Dedifferentiated amniotic fluid mesenchymal stem cell (primary cell): ENCODE data around the gene SLC43A1.
"Not testable (repeated sequence)": the region's sequence is repeated elsewhere in the genome, so short reads cannot be mapped to it uniquely, and the experiment has no call there.

Experiments
- DNase-seq: peaks from one replicate; pipeline ENCODE4 v3.0.0-alpha.2; 2016; ENCODE audit errors: extremely low spot score

SLC43A1 gene

DNA sequence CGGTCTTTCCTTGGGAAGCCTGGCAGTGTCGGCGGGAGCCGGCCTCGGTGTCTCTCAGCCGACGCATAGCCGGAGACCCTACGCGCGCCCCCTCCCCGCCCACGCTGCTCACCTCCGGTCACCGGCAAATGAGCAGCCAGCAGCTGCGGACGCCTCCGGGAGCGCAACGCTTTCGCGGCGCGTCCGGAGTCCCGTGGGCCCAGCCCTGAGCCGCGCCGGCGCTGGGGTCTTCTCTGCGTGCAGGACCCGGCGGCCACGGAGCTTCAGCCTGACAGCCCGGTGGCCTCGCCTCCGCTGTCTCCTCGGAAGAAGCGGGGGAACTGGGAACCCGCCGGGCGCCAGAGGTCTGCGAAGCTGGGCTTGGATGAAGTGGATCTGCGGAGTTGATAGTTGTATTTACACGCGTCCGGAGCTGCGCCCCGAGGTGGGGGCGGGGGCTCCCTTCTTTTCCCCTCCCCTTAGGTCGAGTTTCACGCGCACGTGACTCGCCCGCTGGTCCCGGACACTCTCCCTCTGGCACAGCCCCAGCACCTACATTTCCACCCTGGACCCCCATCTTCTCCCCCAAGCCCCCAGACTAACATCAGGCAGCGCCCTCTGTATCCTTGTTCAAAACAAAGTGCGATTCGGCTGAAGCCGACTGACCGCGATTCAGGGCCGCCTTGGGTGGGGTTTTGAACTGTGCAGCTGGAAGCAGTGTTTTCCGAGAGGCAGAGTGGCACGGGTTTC lies at the start of gene SLC43A1:
Gene SLC43A1, minus strand, starts transcription at position 371 of the 729 bp plus-strand sequence. CDS start 1,591 bp downstream, outside the sequence.
- DNase-seq, result no peak

GRCh38 chr11:57562596-57562995 lies 47.1 kb upstream of the SLC43A1 start:
- DNase-seq, result no peak

- no peak for DNase-seq
These were observed 44.6 kb upstream of the SLC43A1 start for GRCh38 chr11:57560146-57560545.

DNA sequence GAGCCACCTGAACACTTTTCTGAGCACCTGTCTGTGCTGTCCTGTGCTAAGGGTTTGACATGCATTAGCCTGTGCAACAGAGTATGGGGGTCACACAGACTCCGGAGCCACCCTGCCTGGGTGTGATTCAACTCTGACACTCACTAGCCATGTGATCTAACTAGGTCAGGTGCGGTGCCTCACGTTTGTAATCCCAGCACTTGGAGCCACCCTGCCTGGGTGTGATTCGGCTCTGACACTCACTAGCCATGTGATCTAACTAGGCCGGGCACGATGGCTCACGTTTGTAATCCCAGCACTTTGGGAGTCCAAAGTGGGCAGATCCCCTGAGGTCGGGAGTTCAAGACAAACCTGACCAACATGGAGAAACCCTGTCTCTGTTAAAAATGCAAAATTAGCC lies 40.5 kb upstream of the SLC43A1 start:
- DNase-seq, result no peak

DNA sequence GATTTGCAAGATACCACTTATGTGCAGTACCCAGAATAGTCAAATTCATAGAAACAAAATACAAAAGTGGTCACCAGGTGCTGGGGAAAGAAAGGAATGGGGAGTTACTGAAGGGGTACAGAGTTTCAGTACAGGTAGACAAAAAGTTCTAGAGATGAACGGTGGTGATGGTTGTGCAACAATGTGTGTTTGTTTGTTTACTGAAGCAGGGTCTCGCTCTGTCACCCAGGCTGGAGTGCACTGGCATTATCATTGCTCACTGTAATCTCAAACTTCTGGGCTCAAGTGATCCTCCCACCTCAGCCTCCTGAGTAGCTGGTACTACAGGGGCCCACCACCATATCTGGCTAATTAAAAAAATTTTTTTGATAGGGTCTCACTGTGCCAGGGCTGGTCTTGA lies 39.9 kb upstream of the SLC43A1 start:
- no peak for DNase-seq

DNA sequence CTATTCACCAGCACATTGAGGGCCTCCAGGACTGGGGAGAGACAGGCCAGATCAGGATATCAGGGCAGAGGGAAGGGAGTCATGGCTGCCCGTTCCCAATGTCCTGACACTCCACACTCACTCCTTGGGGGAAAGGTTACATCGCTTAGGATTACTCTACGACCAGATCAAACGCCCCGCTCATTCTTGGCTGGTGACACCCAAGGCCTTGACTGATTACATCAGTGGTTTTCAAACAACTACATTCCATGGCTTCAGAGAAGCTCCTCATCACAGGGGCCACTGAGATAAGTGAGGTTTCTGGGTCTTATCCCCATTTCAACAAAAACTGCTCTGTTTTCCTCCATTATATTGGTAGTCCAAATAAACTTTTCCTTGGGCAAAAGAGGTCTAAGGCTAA lies 37.0 kb upstream of the SLC43A1 start:
- DNase-seq, result no peak

DNA sequence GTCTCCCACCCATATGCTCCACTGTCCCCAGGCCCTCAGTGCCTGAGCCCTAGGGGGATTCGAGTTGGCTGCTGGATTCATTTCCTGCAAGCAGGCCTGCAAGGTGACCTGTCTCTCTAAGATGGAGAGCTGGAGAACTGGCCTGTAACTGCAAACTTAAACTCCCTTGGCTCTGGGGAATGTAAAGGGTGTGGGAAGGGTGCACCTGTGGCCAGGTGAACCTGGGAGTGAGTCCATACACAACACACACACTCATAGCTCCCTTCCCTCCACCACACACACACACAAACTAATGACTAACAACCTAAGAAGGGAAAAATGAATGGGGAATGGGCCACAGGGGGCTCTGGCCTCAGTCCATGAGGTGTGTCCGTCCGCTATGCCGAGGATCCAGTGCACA lies 36.4 kb upstream of the SLC43A1 start:
- no peak for DNase-seq

- no peak for DNase-seq
These were observed 34.5 kb upstream of the SLC43A1 start for GRCh38 chr11:57549983-57550382.

DNA sequence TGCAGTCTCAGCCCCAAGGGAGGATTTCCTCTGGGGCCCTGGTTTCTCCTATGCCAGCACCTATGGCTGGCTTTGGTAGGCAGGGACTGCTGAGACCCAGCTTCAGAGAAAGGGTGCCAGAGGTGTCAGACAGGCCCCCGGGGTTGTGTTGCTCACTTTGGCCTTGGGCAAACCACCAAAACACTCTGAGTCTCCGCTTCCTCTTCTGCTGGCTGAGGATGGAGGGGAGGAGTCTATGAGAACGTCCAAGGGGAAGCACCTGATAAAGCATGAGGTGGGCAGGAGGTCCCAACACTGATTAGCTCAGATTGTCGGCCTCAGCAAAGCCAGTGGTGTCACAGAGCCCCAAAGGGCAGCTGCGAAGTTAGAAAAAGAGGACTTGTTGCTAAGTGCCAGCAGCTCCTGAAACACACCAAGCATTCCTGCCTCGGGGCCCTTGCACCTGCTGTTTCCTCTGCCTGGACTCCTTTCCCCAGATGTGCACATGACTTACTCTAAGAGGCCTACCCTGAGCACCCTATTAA lies 32.4 kb upstream of the SLC43A1 start:
- no peak for DNase-seq

- DNase-seq, result no peak
These were observed 31.5 kb upstream of the SLC43A1 start for GRCh38 chr11:57546869-57547475.

DNA sequence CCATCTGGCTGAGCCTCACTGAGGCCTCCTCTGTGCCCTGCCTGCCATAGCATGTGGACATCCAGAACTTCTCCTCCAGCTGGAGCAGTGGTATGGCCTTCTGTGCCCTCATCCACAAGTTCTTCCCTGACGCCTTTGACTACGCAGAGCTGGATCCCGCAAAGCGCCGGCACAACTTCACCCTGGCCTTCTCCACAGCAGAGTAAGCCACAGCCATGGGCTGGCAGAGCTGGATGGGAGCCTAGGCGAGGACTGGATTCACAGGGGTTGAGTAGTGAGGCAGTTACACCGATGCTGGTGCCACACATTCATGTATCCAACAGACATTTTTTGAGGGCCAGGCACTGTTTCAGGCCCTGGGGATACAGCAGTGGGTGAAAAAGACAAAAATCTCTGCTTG lies 30.9 kb upstream of the SLC43A1 start:
- DNase-seq, result no peak

DNA sequence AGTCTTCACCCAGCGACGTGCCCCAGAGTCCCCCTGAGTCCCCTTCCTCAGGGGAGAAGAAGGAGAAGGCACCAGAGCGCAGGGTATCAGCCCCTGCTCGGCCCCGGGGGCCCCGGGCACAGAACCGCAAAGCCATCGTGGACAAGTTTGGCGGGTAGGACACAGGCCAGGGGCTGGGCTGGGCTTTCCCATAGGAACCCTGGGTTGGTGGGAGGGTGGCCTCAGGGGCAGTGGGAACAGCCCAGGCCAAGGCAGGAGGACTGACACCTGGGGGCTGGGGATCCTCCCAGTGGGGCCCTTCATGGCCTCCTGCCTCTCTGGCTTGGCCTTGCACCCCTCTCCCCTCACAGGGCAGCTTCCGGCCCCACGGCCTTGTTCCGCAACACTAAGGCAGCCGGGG lies 30.4 kb upstream of the SLC43A1 start:
- DNase-seq, result no peak

DNA sequence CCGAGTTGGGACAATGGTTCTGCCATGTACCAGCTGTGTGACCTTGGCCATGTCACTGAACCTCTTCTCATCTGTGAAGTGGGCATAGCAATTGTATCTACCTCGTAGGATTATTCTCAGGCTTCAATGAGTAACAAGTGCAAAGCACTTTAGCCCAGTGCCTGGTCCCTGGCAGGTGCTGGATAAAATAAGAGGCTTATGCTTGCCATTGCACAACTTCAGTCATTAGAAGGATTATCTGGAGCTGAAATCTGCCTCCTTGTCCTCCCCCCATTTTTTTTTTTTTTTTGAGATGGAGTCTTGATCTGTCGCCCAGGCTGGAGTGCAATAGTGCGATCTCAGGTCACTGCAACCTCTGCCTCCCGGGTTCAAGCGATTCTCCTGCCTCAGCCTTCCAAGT lies 29.1 kb upstream of the SLC43A1 start:
- no peak for DNase-seq

DNA sequence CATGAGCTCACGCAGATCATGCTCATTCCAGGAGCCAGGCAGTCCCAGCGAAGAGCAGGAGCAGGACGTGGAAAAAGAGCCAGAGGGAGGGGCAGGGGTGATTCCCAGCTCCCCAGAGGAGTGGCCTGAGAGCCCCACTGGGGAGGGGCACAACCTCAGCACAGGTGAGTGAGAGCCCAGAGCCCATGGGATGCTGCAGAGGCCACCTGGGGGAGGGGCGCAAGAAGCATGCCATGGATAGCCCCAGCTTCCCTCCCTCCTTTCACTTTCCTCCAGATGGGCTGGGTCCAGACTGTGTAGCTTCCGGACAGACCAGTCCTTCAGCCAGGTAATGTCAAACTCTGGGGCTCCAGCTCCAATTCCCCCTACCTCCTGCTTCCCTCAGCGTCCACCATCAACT lies 28.1 kb upstream of the SLC43A1 start:
- no peak for DNase-seq

- no peak for DNase-seq
These were observed 27.1 kb upstream of the SLC43A1 start for GRCh38 chr11:57542582-57542981.

DNA sequence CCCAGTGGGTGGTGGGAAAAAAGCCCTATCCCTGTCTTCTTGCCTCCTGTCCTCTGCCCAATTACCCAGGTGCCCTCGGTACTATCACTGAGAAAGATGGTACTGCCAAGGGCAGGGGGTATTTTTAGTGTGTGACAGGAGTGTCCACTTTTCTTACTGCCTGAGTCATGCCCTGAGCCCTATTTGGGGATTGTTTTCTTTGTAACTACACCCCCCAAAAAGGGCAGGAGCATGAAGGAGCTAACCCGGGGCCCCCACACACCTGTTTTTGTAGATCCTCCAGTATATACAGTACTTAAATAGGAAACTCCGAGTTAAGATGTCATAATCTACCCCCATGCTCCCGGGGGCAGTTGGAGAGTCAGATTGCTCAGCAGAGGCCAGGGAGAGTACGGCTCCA lies 25.7 kb upstream of the SLC43A1 start:
- no peak for DNase-seq

DNA sequence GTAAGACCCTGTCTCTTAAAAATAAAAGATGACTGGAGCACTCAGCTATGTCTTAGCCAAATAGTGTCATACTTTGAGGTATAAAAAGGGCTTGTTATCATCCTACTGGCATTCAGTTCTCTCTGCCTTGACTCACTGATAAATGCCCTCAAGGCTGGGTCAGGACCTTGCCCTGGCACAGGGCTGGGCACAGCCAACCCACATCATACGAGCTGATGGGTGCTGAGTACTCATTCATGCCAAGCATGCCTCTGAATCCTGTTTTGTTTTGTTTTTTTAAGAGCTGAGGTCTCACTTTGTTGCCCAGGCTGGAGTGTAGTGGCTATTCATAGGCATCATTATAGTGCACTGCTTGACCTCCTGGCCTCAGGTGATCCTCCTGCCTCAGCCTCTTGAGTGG lies 23.8 kb upstream of the SLC43A1 start:
- DNase-seq, result no peak

GRCh38 chr11:57536947-57537619 lies 21.6 kb upstream of the SLC43A1 start, which contains the start of gene SMTNL1:
SMTNL1 (plus strand) TSS chr11:57537595; CDS start chr11:57542643, 5,048 bp downstream.
- no peak for DNase-seq

- not testable (repeated sequence) for DNase-seq
These were observed 18.9 kb upstream of the SLC43A1 start for GRCh38 chr11:57534449-57534848.

DNA sequence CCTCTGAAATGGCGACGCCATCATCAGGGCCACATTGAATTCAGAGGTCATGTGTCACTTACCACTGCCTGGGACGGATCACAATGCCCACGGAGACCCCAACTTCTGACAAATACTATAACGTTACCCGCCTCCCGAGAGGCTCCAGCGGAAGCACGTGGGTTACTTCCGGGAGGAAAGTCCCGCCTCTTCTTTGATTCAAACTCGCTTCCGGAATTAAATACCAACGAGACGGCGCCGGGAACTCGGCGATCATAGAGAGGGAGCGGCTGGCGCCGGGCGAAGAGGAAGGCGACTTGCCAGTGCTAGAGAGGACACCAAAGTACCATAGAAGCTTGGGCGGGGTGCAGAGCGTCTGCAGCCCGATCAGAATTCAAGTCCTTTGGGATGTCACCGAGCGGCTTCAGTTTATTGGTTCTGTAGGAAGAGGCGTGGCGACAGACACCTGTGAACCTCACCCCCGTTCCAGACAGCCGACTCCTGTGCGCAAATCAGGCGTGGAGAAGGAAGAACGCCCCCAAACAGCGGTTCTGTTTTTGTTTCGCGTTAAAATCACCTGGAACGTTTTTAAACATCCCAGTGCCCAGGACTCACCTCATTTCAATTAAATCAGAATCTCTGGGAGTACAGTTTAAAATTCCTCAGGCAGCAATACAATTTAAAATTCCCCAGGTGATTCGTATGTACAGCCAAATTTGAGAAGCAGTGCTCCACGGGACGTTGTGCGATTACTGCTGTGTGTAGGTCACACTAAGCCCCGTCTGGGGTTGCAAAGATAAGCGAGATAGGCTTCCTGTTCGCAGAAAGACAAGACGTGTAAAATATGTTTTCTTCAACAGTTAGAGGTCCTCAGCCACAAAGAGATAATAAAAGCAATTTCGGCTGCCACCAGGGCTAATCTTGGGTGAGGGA lies 15.3 kb upstream of the SLC43A1 start, which contains the start of gene TIMM10:
Gene TIMM10, minus strand, starts transcription at position 159 of the 912 bp plus-strand sequence. CDS start 565 bp downstream, outside the sequence.
- DNase-seq, result peak; percentile 89

- no peak for DNase-seq
These were observed 14.7 kb upstream of the SLC43A1 start for GRCh38 chr11:57530215-57530595.

GRCh38 chr11:57529012-57529411 lies 13.5 kb upstream of the SLC43A1 start:
- DNase-seq, result no peak
